ENCODE measurements around the gene PRKCA. TPM values are rescaled to one million over a fixed set of nuclear protein-coding genes. Genes with fewer than 3 reads are reported as not detected.
A peak's percentile ranks its signal among the peaks of the same experiment; 100 is the strongest.

PRKCA gene
- total and polyA plus RNA-seq, 2 of the 13 experiments (the other 11 are each of a cell fraction or from before 2014, with no cell fraction given), result 18.5 to 21.5 TPM

- peak; percentile 60; the same call in 1 of the 2 replicates for TF ChIP-seq HOMEZ (CRISPR knock-in tag; IDR thresholded peaks at IDR 0.05; ENCODE audit: low read depth)
- no peak for TF ChIP-seq ZXDC (CRISPR knock-in tag; IDR thresholded peaks at IDR 0.05)
- no peak for TF ChIP-seq ERF (CRISPR knock-in tag; IDR thresholded peaks at IDR 0.05)
- TF ChIP-seq CBX5 (CRISPR knock-in tag; IDR thresholded peaks at IDR 0.05; ENCODE audit: borderline replicate concordance), result peak; percentile 62; the same call in 1 of the 2 replicates
- TF ChIP-seq ZBTB38 (CRISPR knock-in tag; IDR thresholded peaks at IDR 0.05), result peak; percentile 77
- TF ChIP-seq PAF1 (CRISPR knock-in tag; IDR thresholded peaks at IDR 0.05), result no peak
- no peak for TF ChIP-seq NR2F6 (IDR thresholded peaks at IDR 0.05)
- TF ChIP-seq NR2F6 (CRISPR knock-in tag; IDR thresholded peaks at IDR 0.05), result 0 out of 2 replicates have a peak, but pooled peaks have one; percentile 10
- no peak for TF ChIP-seq ZNF280B (CRISPR knock-in tag; IDR thresholded peaks at IDR 0.05; ENCODE audit: borderline replicate concordance)
- TF ChIP-seq DNMT3B (CRISPR knock-in tag; conservative IDR thresholded peaks at IDR 0.05), result 0 out of 2 replicates have a peak, but pooled peaks have one; percentile 75
- TF ChIP-seq GATAD2A (CRISPR knock-in tag; IDR thresholded peaks at IDR 0.05), result peak; percentile 75
- TF ChIP-seq PRDM10 (CRISPR knock-in tag; IDR thresholded peaks at IDR 0.05; ENCODE audit: low read depth), result peak; percentile 81; the same call in 1 of the 2 replicates
- TF ChIP-seq JUNB (CRISPR knock-in tag; IDR thresholded peaks at IDR 0.05; ENCODE audit: borderline replicate concordance), result peak; percentile 49; the same call in 1 of the 2 replicates
- no peak for TF ChIP-seq RORA (CRISPR knock-in tag; IDR thresholded peaks at IDR 0.05)
- no peak for TF ChIP-seq ZNF549 (CRISPR knock-in tag; IDR thresholded peaks at IDR 0.05)
These were observed 164.5 kb downstream of the PRKCA start (continued) for GRCh38 chr17:66466840-66467367.

Measured in HepG2 (cell line).